B cell (primary cell): Measurements from ENCODE around the gene PDE6B.

Experiments
- CTCF ChIP-seq: fragments of 200-600 bp; IDR thresholded peaks from one replicate; pipeline ENCODE4 v1.8.0; 2022; ENCODE audit warnings: antibody characterized with exemption, mild to moderate bottlenecking
- EZH2 ChIP-seq: IDR thresholded peaks from 2 replicates; pipeline ENCODE4 v1.6.1; 2012; ENCODE audit warnings: borderline replicate concordance, low read depth, mild to moderate bottlenecking, moderate library complexity, low read length; ENCODE audit not compliant: insufficient read depth, poor library complexity, severe bottlenecking

- TF ChIP-seq CTCF: no peak
- no peak for TF ChIP-seq EZH2
Observed at GRCh38 chr4:630656-631055, 5.3 kb downstream of the PDE6B start.
